Keratinocyte (primary cell): Measurements from ENCODE around the gene FLYWCH1. TPM values are rescaled to one million over a fixed set of nuclear protein-coding genes. Genes with fewer than 3 reads are reported as not detected.

Source experiments
- DNase-seq: peaks from one replicate; pipeline ENCODE4 v3.0.0-alpha.2; 2011; ENCODE audit warnings: low read depth, missing footprints, low spot score
- FAIRE-seq: peaks from 2 replicates; lab custom pipeline; 2011; peaks lifted over from hg19 to GRCh38; lab: Jason Lieb, UNC
- H2AFZ ChIP-seq: 2 replicates; pipeline ENCODE4 v1.6.0; 2012; ENCODE audit warnings: low read length, control low read depth, inconsistent platforms; ENCODE audit not compliant: control insufficient read depth
- H3K27ac ChIP-seq: 2 replicates; pipeline ENCODE4 v1.5.1; 2011; ENCODE audit warnings: low read length; ENCODE audit not compliant: control insufficient read depth, insufficient read depth
- H3K27me3 ChIP-seq: 3 replicates; pipeline ENCODE4 v1.6.0; 2011; ENCODE audit warnings: low read length; ENCODE audit not compliant: control insufficient read depth, insufficient read depth; ENCODE audit errors: extremely low read depth
- H3K36me3 ChIP-seq, 2 experiments: 2 replicates in 1 of 2; 3 replicates in 1 of 2; pipeline ENCODE4 v1.5.1; 2011; ENCODE audit warnings: low read length in 2 of 2, mild to moderate bottlenecking in 1 of 2; ENCODE audit not compliant: control insufficient read depth in 2 of 2, insufficient read depth in 2 of 2; ENCODE audit errors: extremely low read depth in 1 of 2
- H3K4me1 ChIP-seq: 3 replicates; pipeline ENCODE4 v1.5.1; 2011; ENCODE audit warnings: low read length; ENCODE audit not compliant: control insufficient read depth, insufficient read depth; ENCODE audit errors: extremely low read depth
- H3K4me2 ChIP-seq: 3 replicates; pipeline ENCODE4 v1.6.0; 2011; ENCODE audit warnings: low read depth, low read length; ENCODE audit not compliant: control insufficient read depth, insufficient read depth; ENCODE audit errors: extremely low read depth
- H3K4me3 ChIP-seq, 3 experiments: fragments of 200-600 bp in 1 of 3; sonication (generic) in 1 of 3; 2 replicates in 2 of 3; 3 replicates in 1 of 3; pipeline ENCODE4 v1.5.1; 2011 to 2016; ENCODE audit warnings: low read length in 3 of 3, mild to moderate bottlenecking in 3 of 3, control low read depth in 2 of 3, inconsistent platforms in 1 of 3, low read depth in 1 of 3, mixed read lengths in 1 of 3, mixed run types in 1 of 3, moderate library complexity in 1 of 3; ENCODE audit not compliant: control insufficient read depth in 2 of 3, insufficient read depth in 2 of 3; ENCODE audit errors: extremely low read depth in 1 of 3
- H3K79me2 ChIP-seq: 2 replicates; pipeline ENCODE4 v1.6.0; 2012; ENCODE audit warnings: low read length; ENCODE audit not compliant: control insufficient read depth, insufficient read depth
- H3K9ac ChIP-seq: 3 replicates; pipeline ENCODE4 v1.6.0; 2011; ENCODE audit warnings: low read length; ENCODE audit not compliant: control insufficient read depth, insufficient read depth; ENCODE audit errors: extremely low read depth
- H3K9me1 ChIP-seq: 3 replicates; pipeline ENCODE4 v1.6.0; 2011; ENCODE audit warnings: low read length; ENCODE audit not compliant: control insufficient read depth, insufficient read depth; ENCODE audit errors: extremely low read depth
- H3K9me3 ChIP-seq: 2 replicates; pipeline ENCODE4 v1.5.1; 2012; ENCODE audit warnings: low read depth, low read length; ENCODE audit not compliant: control insufficient read depth
- H4K20me1 ChIP-seq: 3 replicates; pipeline ENCODE4 v1.6.0; 2011; ENCODE audit warnings: low read length; ENCODE audit not compliant: control insufficient read depth, insufficient read depth; ENCODE audit errors: extremely low read depth
- EZH2 ChIP-seq: IDR thresholded peaks from one replicate; pipeline ENCODE4 v1.6.1; 2012; ENCODE audit warnings: inconsistent platforms, mild to moderate bottlenecking, low read length, moderate library complexity
- dilution Hi-C: fragments of 300-500 bp; cut with MboI; formaldehyde crosslinking; loops from one replicate; pipeline ENCODE4 v1.7.0; 2020; ENCODE audit warnings: low sequenced_read_pairs; ENCODE audit not compliant: extremely low pct_ligation_motif_present
- polyA plus RNA-seq, 5 experiments: library from polyadenylated mRNA; depleted of rRNA in 3 of 5; stranded (reverse) in 3 of 5; stranded (forward) in 1 of 5; unstranded in 1 of 5; fragments of >200 nt; gene quantifications; 1 replicate in 1 of 5; 2 replicates in 3 of 5; 3 replicates in 1 of 5; pipeline versions ENCODE4 v1.2.1 to v1.2.3, GENCODE V29; 2011 to 2012; ENCODE audit warnings: missing spikeins in 2 of 5, low read depth in 1 of 5, low replicate concordance in 1 of 5
- TF ChIP-seq, protein P1 (sequence below), 3 experiments: IDR thresholded peaks in 1 of 3; conservative IDR thresholded peaks in 1 of 3; optimal IDR thresholded peaks in 1 of 3; 2 replicates in 2 of 3; 3 replicates in 1 of 3; pipeline versions ENCODE3 to v1.5.1; 2011; ENCODE audit warnings: low read length in 3 of 3, mild to moderate bottlenecking in 3 of 3, moderate library complexity in 2 of 3, control low read depth in 1 of 3, inconsistent platforms in 1 of 3; ENCODE audit not compliant: insufficient read depth in 2 of 3; ENCODE audit errors: extremely low read depth in 1 of 3

The FLYWCH1 gene
- polyA plus RNA-seq, 1 donor (not counting 4 experiments of a cell fraction or from before 2014, with no cell fraction given) = 16.2 TPM

DNA sequence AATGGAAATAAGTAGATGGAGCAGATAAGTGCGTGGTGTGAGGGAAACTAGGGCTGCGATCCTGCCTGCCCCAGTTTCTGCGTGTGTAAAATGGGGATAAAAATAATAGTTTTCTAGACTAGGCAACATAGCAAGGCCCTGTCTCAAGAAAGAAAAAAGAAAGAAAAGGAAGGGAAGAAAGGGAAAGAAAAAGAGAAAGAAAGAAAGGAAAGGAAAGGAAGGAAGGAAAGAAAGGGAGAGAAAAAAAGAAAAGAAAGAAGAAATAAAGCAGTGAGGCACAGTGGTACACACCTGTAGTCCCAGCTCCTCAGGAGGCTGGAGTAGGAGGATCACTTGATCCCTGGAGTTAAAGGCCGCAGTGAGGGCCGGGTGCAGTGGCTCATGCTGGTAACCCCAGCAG, 70.7 kb downstream of the FLYWCH1 start:
- Histone ChIP-seq H3K27me3 (no peaks in the 10 kb centered on the region), H3K27ac (no peak overlapping the region), H3K79me2 (peaks cover 17% of the 10 kb centered on the region), H3K9me1 (no peaks in the 10 kb centered on the region), H3K4me2 (no peak overlapping the region), H2AFZ (no peak overlapping the region), H3K9me3 (no peaks in the 10 kb centered on the region), H3K36me3 (no peaks in the 10 kb centered on the region), H3K4me3 (no peak overlapping the region), H4K20me1 (no peaks in the 10 kb centered on the region), H3K4me1 (peaks cover 31% of the 10 kb centered on the region), H3K9ac (no peak overlapping the region)
- FAIRE-seq (no peak), DNase-seq (no peak)
- TF ChIP-seq, protein P1, sequence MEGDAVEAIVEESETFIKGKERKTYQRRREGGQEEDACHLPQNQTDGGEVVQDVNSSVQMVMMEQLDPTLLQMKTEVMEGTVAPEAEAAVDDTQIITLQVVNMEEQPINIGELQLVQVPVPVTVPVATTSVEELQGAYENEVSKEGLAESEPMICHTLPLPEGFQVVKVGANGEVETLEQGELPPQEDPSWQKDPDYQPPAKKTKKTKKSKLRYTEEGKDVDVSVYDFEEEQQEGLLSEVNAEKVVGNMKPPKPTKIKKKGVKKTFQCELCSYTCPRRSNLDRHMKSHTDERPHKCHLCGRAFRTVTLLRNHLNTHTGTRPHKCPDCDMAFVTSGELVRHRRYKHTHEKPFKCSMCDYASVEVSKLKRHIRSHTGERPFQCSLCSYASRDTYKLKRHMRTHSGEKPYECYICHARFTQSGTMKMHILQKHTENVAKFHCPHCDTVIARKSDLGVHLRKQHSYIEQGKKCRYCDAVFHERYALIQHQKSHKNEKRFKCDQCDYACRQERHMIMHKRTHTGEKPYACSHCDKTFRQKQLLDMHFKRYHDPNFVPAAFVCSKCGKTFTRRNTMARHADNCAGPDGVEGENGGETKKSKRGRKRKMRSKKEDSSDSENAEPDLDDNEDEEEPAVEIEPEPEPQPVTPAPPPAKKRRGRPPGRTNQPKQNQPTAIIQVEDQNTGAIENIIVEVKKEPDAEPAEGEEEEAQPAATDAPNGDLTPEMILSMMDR (optimal IDR thresholded peaks at IDR 0.05 in 1 of 3, IDR thresholded peaks at IDR 0.05 in 1 of 3, conservative IDR thresholded peaks at IDR 0.05 in 1 of 3; ENCODE audit: extremely low read depth in 1 of 3, insufficient read depth in 2 of 3, low read length in 3 of 3) = no peak
- TF ChIP-seq EZH2 = no peak
- dilution Hi-C loops = no loop called here

DNA sequence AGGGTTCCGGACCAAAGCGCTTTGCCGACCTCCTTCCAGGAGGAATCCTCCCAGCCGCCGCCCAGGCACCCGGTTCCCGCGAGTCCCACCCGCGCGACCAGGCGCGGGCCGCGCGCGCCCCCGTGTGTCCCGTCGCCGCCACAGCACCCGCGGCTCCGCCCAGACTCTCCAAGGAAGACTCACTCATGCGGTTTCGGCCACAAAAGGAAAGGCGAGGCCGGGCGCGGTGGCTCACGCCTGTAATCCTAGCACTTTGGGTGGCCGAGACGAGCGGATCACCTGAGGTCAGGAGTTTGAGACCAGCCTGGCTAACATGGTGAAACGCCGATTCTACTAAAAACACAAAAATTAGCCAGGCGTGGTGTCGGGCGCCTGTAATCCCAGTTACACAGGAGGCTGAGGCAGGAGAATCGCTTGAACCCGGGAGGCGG, 72.0 kb downstream of the FLYWCH1 start:
- H3K27ac ChIP-seq = peak overlapping the region; percentile 26

More for the DNA sequence above, 72.0 kb downstream of the FLYWCH1 start:
- H3K9ac ChIP-seq = peak overlapping the region; percentile 22
- FAIRE-seq = no peak
- dilution Hi-C loops = no loop called here
- no peaks in the 10 kb centered on the region for H3K36me3 ChIP-seq
- H3K9me1 ChIP-seq = no peaks in the 10 kb centered on the region
- H3K4me3 ChIP-seq = no peak overlapping the region
- H3K27me3 ChIP-seq = no peaks in the 10 kb centered on the region
- H3K4me1 ChIP-seq = peaks cover 29% of the 10 kb centered on the region
- peak overlapping the region; percentile 31 for H3K4me2 ChIP-seq
- H2AFZ ChIP-seq = no peak overlapping the region
- H4K20me1 ChIP-seq = no peaks in the 10 kb centered on the region
- no peaks in the 10 kb centered on the region for H3K9me3 ChIP-seq
- DNase-seq = no peak
- H3K79me2 ChIP-seq = peaks cover 13% of the 10 kb centered on the region
- TF ChIP-seq, protein P1 (optimal IDR thresholded peaks at IDR 0.05 in 1 of 3, IDR thresholded peaks at IDR 0.05 in 1 of 3, conservative IDR thresholded peaks at IDR 0.05 in 1 of 3; ENCODE audit: extremely low read depth in 1 of 3, insufficient read depth in 2 of 3, low read length in 3 of 3) = peak; percentile 72 to 81 (median 73)
- no peak for TF ChIP-seq EZH2
